ENCODE measurements around the gene TCF3.
A peak's percentile ranks its signal among the peaks of the same experiment; 100 is the strongest.

The TCF3 gene

DNA sequence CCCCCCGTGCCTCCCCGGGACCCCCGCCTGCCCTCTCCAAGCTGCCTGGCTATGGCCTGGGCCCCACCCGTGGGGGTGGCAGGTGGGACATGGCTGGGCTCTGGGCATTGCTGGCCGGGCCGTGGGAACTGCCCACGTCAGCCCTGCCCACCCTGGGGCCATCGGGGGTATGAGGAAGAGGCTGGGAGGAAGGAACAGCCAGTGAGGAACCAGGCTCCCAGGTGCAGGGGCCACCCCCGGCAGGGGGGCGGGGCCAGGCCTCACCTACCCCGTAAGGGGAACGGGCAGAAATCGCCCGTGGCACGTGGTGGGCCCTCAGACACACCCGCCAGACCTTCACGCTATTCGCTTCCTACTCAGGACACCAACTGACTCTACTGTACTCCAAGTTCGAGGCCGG, 22.4 kb downstream of the TCF3 start:
- no peak for DNase-seq (ENCODE audit: low read depth, low spot score)

DNA sequence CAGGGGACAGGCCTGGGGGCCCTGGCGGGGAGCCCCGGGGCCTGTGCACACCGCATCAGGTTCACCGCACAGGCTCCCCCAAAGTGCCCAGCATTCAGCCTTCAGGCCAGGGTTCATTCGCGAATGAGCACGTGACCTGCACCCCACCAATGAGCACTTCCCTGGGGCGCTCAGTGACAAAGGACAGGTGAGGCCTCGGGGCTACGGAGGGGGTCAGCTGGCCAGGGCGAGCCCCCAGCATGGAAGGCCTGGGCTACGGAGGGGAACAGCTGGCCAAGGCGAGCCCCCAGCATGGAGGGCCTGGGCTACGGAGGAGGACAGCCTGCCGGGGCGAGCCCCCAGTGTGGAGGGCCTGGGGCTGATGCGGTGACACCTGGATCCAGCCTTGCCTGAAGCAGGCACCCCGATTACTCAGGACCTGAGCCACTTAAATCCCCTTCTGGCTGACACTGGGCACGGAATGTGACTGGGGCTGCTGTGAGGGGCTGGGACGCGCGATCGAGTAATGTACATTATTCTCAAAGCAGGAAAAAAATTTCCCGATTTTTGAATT, 23.1 kb downstream of the TCF3 start:
- no peak for DNase-seq (ENCODE audit: low read depth, low spot score)

DNA sequence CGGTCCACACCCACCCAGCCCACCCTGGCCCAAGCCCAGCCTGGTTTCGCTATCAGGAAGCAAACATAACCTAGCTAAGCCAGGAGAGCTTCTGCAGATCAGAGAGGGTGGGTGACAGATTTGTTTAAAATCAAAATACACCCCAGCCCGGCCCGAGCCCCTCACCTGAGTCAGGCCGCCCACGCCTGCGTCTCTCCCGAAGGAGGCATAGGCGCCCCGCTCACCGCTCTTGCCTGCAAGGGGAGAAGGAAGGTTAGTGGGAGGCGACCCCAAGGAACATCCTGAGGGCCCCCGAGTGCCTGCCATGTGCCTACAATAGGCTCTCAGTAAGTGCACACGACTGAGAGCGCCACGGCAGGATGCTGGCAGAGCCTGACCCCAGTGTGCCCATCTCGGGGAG, 25.2 kb downstream of the TCF3 start:
- no peak for DNase-seq (ENCODE audit: low read depth, low spot score)

DNA sequence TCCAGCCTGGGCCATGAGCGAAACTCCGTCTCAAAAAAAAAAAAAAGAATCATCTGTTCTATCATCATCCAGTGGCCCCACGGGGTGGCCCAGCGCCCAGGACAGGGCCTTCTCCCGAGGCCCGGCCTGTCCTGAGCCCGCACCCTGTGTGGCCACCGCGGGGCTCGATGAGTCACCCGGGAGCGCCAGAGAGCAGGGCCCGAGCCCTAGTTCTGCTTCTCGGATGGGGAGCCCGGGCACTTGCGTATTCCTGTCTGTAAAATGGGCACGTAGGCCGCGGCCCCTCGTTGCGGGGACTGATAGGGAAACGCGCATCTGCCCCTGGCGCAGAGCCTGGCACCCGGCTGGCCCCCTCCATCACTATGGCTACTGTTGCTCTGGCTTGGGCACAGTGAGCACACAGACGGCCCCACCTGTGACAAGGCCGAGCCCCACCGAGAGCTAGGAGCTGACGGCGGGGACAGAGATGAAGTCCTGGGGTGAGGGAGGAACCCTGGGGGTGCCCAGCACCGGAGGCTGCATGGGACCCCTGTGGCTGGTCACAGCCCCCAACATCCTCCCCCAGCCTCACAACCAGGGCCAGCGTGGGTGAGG, 25.9 kb downstream of the TCF3 start:
- no peak for DNase-seq (ENCODE audit: low read depth, low spot score)

DNA sequence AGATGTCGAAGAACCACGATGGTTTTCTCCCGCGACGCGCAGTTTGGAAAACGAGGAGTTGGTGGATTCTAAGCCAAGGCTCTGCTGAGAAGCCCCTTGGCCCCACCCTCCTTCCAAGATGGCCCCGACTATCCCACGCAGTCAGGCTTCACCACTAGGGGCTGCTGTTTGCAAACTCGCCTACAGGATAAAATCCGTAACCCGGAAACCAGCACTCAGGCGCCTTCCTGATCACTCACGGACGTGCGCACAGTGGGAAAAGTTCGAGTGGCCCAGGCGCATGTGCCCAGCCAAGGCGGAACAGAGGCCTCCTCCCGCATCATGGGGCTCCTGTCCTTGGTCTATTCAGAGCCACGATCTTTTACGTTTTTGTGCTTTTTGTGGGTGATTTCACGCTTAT, 28.0 kb downstream of the TCF3 start:
- peak; percentile 40 for DNase-seq (ENCODE audit: low read depth, low spot score)

DNA sequence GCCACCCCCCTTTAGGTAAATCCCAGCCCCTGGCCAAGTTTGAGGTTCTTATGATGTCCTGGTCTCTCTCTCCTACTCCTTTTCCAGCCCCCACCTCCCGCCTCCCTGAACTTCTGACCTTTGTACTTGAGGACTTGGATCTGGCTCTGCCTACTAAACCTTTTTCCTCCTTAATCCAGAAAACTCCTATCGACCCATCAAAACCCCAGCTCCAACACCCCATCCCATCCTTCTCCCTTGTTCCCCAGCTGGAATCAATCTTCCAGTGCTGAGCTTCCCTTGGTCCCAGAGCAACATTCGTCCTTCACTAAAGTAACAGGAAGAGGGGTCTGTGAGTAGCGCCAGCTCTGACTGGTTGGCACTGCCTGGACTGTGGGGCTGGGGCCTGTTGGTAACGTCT, 29.9 kb downstream of the TCF3 start:
- DNase-seq (ENCODE audit: low read depth, low spot score), result no peak

DNA sequence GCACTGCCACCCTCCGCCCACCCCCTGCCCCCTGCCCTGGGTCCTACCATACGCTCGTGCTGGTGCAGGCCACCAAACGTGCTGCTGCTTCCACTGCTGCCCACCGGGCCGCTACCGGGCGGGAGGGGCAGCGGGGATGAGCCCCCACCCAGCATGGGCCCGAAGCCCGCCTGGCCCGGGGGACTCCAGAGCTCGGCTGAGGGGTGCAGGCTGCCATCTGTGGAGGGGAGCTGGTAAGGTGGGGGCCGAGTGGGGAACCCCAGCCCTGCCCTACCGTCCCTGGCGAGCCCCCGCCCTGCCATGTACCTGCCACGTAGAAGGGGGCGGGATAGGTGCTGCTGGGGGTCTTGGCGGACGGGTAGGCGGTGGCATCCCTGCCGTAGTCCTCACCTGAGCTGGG, 30.4 kb downstream of the TCF3 start:
- DNase-seq (ENCODE audit: low read depth, low spot score), result no peak

DNA sequence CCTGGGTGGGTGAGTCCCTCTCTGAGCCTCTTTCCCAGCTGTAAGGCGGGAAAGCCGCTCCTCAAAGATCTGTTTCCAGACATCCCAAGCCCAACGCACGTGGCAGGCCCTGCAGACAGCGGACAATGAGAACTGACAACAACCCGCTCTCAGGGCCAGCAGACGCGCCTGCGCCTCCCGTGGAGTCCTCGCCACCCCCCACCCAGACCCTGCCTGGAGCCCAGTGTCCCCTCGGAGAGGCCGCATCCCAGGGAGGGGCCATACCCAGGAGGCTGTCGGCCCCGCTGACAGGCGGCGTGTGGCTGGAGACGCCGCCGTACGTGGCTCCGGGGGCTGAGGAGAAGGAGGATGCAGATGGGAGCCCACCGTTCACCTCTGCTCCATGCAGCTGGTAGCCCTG, 30.8 kb downstream of the TCF3 start:
- DNase-seq (ENCODE audit: low read depth, low spot score), result no peak

DNA sequence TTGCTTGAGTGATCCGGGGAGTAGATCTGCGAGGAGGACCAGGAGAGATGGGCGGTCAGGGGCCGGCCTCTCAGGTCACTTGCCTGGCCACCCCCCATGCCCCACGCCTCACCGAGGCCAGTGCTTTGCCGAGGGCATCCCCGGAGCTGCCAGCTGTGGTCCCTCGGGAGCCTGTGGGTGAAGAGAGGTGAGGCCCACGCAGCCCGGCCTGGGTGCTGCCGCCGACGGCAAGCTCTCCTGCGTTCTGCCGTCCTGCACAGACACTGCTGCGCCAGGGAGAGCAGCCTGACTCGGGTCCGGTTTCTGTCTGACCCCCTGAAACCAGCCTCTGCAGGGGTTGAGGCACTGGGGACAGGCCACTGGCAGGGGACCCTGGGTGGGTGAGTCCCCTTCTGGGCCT, 31.4 kb downstream of the TCF3 start:
- no peak for DNase-seq (ENCODE audit: low read depth, low spot score)

DNA sequence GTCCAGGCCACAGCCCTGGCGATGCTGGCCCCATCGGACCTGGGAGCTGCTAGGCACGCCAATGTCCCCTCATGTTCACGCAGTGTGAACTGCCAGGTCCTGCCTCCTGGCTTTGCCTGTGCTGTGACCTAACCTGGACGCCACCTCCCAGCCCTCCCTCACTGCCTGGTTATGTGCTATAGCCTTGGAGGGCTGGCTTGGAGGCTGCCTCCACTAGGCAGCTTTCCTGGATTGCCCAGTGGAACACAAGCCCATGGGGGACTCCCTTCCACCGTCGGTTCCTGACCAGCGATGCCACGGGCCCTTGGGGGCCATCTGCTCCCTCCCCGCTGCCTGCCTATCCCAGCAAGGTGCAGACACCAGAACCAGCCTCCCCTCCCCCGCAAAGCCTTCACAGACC, 31.9 kb downstream of the TCF3 start:
- DNase-seq (ENCODE audit: low read depth, low spot score), result no peak

DNA sequence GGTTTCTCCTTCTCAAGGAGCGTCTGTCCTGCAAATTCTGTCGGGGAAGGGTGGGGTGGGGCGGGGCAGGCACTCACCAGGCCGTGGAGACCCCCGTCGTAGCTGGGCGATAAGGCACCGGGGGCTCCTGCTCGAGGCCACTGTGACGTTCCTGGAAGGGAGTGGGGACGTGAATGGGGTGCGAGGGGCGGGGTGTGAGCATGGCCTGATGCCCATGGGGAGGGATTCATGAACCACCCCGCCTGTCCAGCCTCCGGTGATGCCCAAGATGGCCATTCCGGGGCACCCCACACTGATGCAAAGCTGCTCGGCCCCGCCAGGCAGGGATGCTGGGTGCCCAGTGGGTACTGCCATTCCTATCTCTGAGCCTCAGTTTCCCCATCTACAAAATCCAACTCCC, 32.7 kb downstream of the TCF3 start:
- DNase-seq (ENCODE audit: low read depth, low spot score), result no peak

DNA sequence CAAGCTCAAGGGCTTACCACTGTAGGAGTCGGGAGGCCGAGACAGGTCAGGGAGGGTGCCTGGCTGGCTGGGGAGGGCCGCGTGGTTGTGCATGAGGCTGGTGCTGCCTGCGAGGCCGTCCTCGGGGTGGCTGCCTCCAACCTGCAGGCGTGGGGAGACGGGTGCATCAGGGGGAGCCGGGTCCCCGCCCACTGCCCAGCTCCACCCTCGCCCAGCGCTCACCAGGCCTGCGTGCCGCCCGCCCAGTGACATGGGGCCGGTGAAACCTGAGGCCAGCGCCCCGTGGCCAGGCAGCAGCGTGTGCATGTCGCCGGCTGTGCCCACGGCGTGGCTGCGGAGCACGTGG, 33.3 kb downstream of the TCF3 start:
- no peak for DNase-seq (ENCODE audit: low read depth, low spot score)

DNA sequence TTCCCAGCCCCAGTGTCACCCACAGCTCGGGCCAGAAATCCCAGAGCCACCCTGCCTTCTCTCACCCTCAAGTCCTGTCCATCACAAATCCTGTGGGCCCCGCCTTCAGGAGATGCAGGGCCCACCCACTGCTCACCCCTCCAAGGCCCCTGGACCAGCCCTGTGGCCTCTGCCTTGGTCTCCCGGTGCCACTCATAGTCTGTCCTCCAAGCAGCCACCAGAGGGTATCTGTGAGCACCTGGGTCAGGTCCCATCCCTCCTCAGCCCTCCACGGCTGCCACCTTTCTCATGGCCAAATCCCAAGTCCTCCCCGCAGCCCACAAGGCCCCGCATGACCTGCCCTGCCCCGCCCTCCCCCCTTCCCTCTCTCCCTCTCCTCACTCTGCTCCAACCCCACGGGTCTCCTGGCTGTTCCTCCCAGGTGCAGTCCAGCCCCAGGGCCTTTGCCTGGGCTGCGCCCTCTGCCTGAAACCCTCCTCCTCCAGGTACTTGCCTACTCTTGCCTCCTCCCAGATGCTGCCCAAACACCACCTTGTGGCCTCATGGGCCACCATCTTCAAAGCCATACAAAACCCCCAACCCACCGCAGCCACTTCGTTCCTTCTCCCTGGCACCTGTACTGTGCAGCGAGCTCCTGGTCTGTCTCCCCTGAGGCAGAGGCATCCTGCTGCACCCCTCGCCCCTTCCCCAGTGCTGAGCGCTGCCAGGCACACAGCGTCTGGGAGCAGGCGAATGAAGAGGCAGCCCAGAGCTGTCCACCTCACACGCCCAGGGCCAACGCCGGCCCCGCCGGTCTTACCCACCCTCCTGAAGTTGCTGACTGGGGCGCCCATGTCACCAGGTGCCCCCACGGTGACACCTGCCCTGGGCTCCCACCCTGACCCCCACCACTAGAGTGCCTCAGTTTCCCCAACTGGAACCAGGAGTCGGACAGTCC, 34.0 kb downstream of the TCF3 start:
- no peak for DNase-seq (ENCODE audit: low read depth, low spot score)

DNA sequence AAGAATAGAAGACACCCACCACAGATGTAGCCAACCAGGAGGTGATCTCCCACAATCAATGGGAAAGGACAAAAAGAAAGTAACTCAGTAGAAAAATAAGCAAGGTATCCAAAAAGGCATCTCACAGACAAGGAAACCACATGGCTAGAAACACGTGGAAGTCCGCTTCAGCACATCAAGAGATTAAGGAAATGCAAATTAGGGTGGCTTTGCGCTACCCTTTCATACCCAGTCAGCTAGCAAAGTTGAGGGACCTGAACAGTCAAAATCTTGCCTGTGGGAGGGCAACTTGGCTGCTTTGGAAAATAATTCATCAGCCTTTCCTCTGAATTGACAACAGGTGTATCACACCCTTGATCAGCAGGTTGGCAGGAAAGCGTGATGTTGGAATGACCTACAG, 35.5 kb downstream of the TCF3 start:
- DNase-seq (ENCODE audit: low read depth, low spot score), result no peak

DNA sequence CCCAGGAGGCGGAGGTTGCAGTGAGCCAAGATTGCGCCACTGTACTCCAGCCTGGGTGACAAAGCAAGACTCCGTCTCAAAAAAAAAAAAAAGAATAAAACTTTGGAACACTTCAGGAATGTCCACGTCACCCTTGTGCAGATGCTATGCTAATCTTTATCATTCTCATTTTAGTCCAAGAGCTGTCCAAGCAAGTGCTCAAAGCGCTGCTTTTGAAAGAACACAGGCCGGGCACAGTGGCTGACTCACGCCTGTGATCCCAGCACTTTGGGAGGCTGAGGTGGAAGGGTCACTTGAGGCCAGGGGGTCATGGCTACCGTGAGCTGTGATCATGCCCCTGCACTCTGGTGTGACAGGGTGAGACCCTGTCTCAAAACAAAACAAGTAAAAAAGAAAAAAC, 36.0 kb downstream of the TCF3 start:
- DNase-seq (ENCODE audit: low read depth, low spot score), result no peak

DNA sequence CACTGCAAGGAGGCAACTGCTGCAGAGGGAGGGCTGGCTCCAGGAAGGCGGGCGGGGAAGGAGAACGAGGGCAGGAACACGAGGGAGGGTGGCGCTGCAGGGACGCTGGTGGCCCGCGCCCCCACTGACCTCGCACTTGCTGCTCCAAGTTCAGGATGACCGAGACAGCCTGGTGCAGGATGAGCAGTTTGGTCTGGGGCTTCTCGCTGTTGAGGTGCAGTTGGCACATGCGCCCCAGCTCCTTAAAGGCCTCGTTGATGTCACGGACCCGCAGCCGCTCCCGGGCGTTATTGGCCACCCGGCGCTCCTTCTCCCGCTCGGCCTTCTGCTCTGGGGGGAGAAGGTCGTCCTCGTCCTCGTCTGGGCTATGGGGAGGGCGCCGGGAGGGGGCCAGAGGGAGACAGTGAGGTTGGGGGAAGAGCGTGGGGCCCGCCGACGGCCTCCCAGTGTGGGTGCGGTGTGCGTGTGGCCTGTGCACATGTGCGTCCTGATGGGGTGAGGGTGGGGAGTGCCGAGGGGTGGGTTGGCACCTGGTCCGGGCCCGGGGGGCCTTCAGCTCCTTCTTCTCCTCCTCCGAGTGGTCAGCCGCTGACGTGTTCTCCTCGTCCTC, 37.2 kb downstream of the TCF3 start:
- no peak for DNase-seq (ENCODE audit: low read depth, low spot score)

DNA sequence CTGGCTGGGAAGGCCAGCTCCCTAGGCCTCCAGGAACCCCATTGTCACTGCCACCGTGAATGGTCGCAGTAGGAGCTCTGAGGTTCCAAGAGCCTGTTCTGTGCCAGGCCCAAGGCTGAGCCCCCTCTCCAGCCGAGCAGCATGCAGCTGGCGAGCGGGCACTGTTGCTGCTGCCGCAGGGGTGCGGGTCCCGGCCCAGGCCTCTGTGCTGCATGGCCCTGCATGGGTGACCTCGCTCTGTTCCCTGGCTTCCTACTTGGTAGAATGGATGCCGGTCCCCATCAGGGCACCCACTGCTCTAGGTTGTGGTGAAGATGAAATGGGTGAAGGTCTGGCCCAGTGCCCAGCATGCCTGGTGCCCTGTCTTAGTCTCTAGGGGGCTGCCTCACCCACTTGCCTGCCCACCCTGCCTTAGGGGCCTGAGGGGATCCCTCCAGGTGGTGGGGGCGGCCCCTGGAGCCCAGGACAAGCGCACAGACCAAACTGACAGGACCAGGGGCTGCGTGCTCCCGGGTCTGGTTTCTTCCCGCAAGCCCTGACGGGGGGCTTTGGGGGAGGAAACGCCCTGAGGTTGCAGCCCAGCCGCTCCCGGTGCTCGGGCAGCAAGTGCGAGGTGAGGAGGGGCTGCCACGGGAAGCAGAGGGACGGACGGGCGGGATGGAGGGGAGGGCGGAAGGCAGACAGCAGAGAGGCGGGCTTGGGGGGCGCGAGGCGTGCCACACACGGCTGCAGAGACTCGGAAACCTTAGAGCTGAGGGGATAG, 38.4 kb downstream of the TCF3 start:
- no peak for DNase-seq (ENCODE audit: low read depth, low spot score)

DNA sequence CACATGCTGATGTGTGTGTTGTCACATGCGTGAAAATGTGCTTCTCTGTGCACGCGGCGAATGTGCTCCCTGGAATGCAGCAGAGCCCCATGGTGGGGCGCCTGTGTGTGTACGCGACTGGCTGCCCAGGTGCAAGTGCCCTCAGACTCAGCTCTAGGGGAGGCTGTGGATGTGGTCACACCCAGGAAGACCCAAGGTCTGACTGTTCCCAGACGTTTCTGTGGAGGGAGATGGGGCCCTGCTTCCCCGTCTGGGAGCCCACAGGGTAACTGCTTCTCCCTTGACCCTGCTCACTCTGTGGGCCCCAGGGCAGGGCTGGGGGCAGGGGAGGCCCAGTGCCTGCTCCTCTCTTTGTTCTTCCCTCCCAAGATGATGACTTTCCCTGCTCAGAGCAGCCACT, 39.3 kb downstream of the TCF3 start:
- no peak for DNase-seq (ENCODE audit: low read depth, low spot score)

DNA sequence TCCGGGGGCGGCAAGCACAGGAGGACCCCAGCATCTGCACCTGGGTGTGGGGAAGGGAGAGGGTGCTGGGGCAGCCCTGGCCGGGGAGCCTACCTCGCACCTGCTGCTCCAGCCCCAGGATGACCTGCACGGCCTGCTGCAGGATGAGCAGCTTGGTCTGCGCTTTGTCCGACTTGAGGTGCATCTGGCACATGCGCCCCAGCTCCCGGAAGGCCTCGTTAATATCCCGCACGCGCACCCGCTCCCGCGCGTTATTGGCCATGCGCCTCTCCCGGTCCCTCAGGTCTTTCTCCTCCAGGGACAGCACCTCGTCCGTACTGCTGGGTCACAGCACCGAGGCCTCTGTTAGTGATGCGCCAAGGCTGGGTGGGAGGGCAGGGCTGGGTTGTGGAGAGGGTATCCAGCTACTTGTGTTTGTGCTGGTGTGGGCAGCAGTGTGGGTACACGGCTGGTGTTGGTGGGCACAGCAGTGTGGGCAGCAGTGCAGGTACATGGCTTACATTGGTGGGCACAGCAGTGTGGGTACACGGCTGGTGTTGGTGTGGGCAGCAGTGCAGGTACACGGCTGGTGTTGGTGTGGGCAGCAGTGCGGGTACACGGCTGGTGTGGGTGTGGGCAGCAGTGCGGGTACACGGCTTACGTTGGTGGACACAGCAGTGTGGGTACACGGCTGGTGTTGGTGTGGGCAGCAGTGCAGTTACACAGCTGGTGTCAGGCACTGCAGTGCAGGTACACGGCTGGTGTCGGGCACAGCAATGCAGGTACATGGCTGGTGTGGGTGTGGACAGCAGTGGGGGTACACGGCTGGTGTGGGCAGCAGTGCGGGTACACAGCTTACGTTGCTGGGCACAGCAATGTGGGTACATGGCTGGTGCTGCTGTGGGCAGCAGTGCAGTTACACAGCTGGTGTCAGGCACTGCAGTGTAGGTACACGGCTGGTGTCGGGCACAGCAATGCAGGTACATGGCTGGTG, 40.0 kb downstream of the TCF3 start:
- no peak for DNase-seq (ENCODE audit: low read depth, low spot score)

DNA sequence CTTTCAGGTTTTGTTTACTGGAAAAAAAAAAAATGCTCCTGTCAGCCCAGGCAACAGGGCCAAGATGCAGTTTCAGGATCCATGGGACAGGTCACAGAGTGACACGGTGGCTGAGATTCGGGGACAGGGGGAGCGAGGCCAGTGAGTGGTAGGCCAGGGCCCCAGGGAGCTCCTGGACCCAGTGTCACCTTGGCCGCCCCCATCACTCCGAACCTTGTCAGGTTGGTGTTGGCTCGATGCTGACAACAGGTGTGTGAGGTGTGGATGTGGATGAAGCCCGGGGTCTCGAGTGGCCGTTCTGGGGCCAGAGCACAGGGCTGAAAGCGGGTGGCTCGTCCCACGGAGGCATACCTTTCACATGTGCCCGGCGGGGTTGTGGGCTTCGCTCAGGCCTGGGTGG, 41.1 kb downstream of the TCF3 start:
- DNase-seq (ENCODE audit: low read depth, low spot score), result no peak

DNA sequence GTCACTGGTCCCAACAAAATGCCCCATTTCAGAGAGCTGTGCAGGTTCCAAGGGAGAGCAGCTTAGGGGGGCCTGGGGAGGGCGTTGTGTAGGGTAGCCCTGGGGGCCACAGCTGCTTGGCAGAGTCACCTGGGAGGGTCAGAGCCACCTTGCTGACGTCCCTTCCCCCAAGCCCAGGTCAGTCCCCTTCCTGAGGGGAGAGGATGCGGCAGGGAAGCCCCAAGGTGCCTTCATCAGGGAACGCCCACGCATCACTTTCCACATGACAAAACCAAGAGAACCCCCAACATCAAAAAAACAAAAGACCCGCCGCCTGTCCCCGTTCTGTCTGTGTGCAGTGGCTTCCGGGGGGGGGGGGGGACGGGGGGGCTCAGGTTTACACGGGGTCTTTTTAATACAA, 41.8 kb downstream of the TCF3 start:
- DNase-seq (ENCODE audit: low read depth, low spot score), result no peak

All from activated naive CD8-positive, alpha-beta T cell treated with anti-CD3 and anti-CD28 coated beads, Interleukin-2, amount 50 U/mL, for 16 hours (primary cell).